Measurements from ENCODE around the gene DAGLB.
"Not testable (repeated sequence)": the region's sequence is repeated elsewhere in the genome, so short reads cannot be mapped to it uniquely, and the experiment has no call there.

The DAGLB gene

GRCh38 chr7:6461946-6462550 is 14.3 kb upstream of the DAGLB start:
- DNase-seq (ENCODE audit: low read depth, low spot score), result no peak

- DNase-seq (ENCODE audit: low read depth, low spot score), result no peak
Measured at GRCh38 chr7:6460990-6461584, 13.3 kb upstream of the DAGLB start.

- no peak for DNase-seq (ENCODE audit: low read depth, low spot score)
Measured at GRCh38 chr7:6460303-6460702, 12.5 kb upstream of the DAGLB start.

- DNase-seq (ENCODE audit: low read depth, low spot score), result not testable (repeated sequence)
Measured at GRCh38 chr7:6458676-6459075, 10.9 kb upstream of the DAGLB start.

- no peak for DNase-seq (ENCODE audit: low read depth, low spot score)
Measured at GRCh38 chr7:6453734-6454133, 6.0 kb upstream of the DAGLB start.

GRCh38 chr7:6451224-6451705 is 3.5 kb upstream of the DAGLB start:
- no peak for DNase-seq (ENCODE audit: low read depth, low spot score)

- DNase-seq (ENCODE audit: low read depth, low spot score), result not testable (repeated sequence)
Measured at GRCh38 chr7:6450591-6450990, 2.8 kb upstream of the DAGLB start.

- DNase-seq (ENCODE audit: low read depth, low spot score), result not testable (repeated sequence)
Measured at GRCh38 chr7:6449884-6450283, 2.1 kb upstream of the DAGLB start.

- DNase-seq (ENCODE audit: low read depth, low spot score), result no peak
Measured at GRCh38 chr7:6448943-6449543, 1.3 kb upstream of the DAGLB start.

- no peak for DNase-seq (ENCODE audit: low read depth, low spot score)
Measured at GRCh38 chr7:6446838-6447580, 745 bp downstream of the DAGLB start.

GRCh38 chr7:6444516-6445269 is 3.1 kb downstream of the DAGLB start:
- DNase-seq (ENCODE audit: low read depth, low spot score), result no peak

GRCh38 chr7:6443372-6443941 is 4.3 kb downstream of the DAGLB start:
- DNase-seq (ENCODE audit: low read depth, low spot score), result no peak

GRCh38 chr7:6442114-6442513 is 5.6 kb downstream of the DAGLB start:
- DNase-seq (ENCODE audit: low read depth, low spot score), result no peak

- no peak for DNase-seq (ENCODE audit: low read depth, low spot score)
Measured at GRCh38 chr7:6440381-6440780, 7.4 kb downstream of the DAGLB start.

GRCh38 chr7:6438427-6438826 is 9.3 kb downstream of the DAGLB start:
- no peak for DNase-seq (ENCODE audit: low read depth, low spot score)

- no peak for DNase-seq (ENCODE audit: low read depth, low spot score)
Measured at GRCh38 chr7:6437251-6437650, 10.5 kb downstream of the DAGLB start.

GRCh38 chr7:6436385-6436685 is 11.4 kb downstream of the DAGLB start:
- DNase-seq (ENCODE audit: low read depth, low spot score), result no peak

GRCh38 chr7:6435486-6436384 is 12.0 kb downstream of the DAGLB start:
- peak; percentile 86 for DNase-seq (ENCODE audit: low read depth, low spot score)

- DNase-seq (ENCODE audit: low read depth, low spot score), result no peak
Measured at GRCh38 chr7:6433784-6434615, 13.8 kb downstream of the DAGLB start.

GRCh38 chr7:6432781-6433180 is 15.0 kb downstream of the DAGLB start:
- no peak for DNase-seq (ENCODE audit: low read depth, low spot score)
